ENCODE measurements around the gene ERVW-1. TPM values are rescaled to one million over a fixed set of nuclear protein-coding genes. Genes with fewer than 3 reads are reported as not detected.

ERVW-1 gene
- total RNA-seq, 1 experiment from 2014 or later, result not detected

- ATAC-seq (no peak), DNase-seq (ENCODE audit: low read depth, low spot score) (no peak)
- no TSS peak for BruUV-seq (replicated peaks)
- in situ Hi-C loops (cut with HindIII; ENCODE audit: low pct_unique_long_range_greater_than_20kb, low sequenced_read_pairs) (no loop called here), intact Hi-C loops (cut with micrococcal nuclease; ENCODE audit: unreplicated experiment) (no loop called here)
- no peaks in the 10 kb centered on the region for H3K27me3 ChIP-seq (ENCODE audit: control insufficient read depth, insufficient read depth, low read length)
- no peaks in the 10 kb centered on the region for H3K36me3 ChIP-seq (ENCODE audit: control insufficient read depth, insufficient read depth, low read length)
- no peaks in the 10 kb centered on the region for H3K9me3 ChIP-seq (ENCODE audit: control insufficient read depth, insufficient read depth, low read depth, low read length)
- TF ChIP-seq POLR2AphosphoS5 (IDR thresholded peaks at IDR 0.05; ENCODE audit: low read depth, low read length) (no peak), SIN3A (IDR thresholded peaks at IDR 0.05; ENCODE audit: borderline replicate concordance, insufficient read depth, low read depth, low read length) (no peak), TCF7L2 (IDR thresholded peaks at IDR 0.05; ENCODE audit: low read depth, low read length) (no peak), REST (IDR thresholded peaks at IDR 0.05; ENCODE audit: insufficient read depth in 1 of 2, low read depth in 2 of 2, low read length in 1 of 2) (no peak)
- TF ChIP-seq, protein P1, sequence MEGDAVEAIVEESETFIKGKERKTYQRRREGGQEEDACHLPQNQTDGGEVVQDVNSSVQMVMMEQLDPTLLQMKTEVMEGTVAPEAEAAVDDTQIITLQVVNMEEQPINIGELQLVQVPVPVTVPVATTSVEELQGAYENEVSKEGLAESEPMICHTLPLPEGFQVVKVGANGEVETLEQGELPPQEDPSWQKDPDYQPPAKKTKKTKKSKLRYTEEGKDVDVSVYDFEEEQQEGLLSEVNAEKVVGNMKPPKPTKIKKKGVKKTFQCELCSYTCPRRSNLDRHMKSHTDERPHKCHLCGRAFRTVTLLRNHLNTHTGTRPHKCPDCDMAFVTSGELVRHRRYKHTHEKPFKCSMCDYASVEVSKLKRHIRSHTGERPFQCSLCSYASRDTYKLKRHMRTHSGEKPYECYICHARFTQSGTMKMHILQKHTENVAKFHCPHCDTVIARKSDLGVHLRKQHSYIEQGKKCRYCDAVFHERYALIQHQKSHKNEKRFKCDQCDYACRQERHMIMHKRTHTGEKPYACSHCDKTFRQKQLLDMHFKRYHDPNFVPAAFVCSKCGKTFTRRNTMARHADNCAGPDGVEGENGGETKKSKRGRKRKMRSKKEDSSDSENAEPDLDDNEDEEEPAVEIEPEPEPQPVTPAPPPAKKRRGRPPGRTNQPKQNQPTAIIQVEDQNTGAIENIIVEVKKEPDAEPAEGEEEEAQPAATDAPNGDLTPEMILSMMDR (IDR thresholded peaks at IDR 0.05), result no peak
- peaks cover 6% of the 10 kb centered on the region; the same call in 1 of the 2 replicates for H3K4me1 ChIP-seq (ENCODE audit: control insufficient read depth, insufficient read depth, low read length)
- ChIA-PET POLR2A (no interaction called here), CTCF (no interaction called here)
- H3K27ac ChIP-seq (ENCODE audit: low read length), result no peak overlapping the region
- no peak overlapping the region for H3K4me3 ChIP-seq (ENCODE audit: low read depth in 2 of 2, low read length in 2 of 2)
Measured at GRCh38 chr7:92427193-92427592, 50.6 kb downstream of the ERVW-1 start.

DNA sequence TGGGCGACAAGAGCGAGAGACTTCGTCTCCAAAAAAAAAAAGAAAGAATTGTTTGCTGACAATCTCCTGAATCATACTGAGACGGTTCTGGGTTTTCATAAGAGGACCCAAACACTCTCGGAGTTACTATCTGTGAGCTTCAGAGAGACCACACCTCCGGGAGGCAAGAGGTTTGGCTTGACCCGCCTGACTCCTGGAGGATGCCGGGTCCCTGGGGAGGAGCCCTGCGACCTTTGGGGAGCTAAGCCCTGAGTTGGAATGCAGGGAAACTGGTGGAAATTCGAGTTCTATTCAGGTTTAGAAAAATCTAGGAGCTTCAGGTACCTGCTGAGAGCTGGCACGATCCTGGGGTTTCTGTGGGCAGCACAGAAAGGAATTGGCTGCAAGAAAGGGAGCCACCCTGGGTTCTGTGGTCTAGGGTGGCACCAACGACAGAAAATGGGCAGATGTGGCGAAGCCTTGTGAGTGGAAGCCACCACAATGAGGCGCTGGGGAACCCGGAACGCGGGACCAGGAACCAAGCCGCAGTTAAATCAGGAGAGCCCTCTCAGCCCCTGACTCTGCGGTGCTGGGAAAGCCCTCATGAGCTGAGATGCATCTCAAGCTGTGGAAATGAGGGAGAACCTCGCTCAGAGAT is 52.3 kb downstream of the ERVW-1 start:
- H3K4me3 ChIP-seq (ENCODE audit: low read depth in 2 of 2, low read length in 2 of 2), result peak overlapping the region; percentile 39 to 78

More for the DNA sequence above, 52.3 kb downstream of the ERVW-1 start:
- no peaks in the 10 kb centered on the region for H3K36me3 ChIP-seq (ENCODE audit: control insufficient read depth, insufficient read depth, low read length)
- no peak for DNase-seq (ENCODE audit: low read depth, low spot score)
- H3K27ac ChIP-seq (ENCODE audit: low read length), result peak overlapping the region; percentile 5; the same call in 1 of the 2 replicates
- TF ChIP-seq REST (IDR thresholded peaks at IDR 0.05; ENCODE audit: insufficient read depth in 1 of 2, low read depth in 2 of 2, low read length in 1 of 2), result no peak
- TF ChIP-seq, protein P1 (IDR thresholded peaks at IDR 0.05), result peak; percentile 48
- H3K27me3 ChIP-seq (ENCODE audit: control insufficient read depth, insufficient read depth, low read length), result no peaks in the 10 kb centered on the region
- no TSS peak for BruUV-seq (replicated peaks)
- H3K4me1 ChIP-seq (ENCODE audit: control insufficient read depth, insufficient read depth, low read length), result peaks cover 6% of the 10 kb centered on the region; the same call in 1 of the 2 replicates
- in situ Hi-C loops (cut with HindIII; ENCODE audit: low pct_unique_long_range_greater_than_20kb, low sequenced_read_pairs), result no loop called here
- ATAC-seq, result peak; percentile 75
- intact Hi-C loops (cut with micrococcal nuclease; ENCODE audit: unreplicated experiment), result no loop called here
- ChIA-PET CTCF (interaction anchor here (0.7 to 2.2 kb wide), 3 partner anchors 12 to 119 kb away, joined by 4 to 29 read pairs (median 5); partner anchors contain the start of gene GATAD1), POLR2A (no interaction called here)
- no peaks in the 10 kb centered on the region for H3K9me3 ChIP-seq (ENCODE audit: control insufficient read depth, insufficient read depth, low read depth, low read length)

Data from Panc1 (cell line).